HepG2 (cell line): Measurements from ENCODE around the gene FAM131C. TPM values are rescaled to one million over a fixed set of nuclear protein-coding genes. Genes with fewer than 3 reads are reported as not detected.

Experiments used
- ATAC-seq: fragments of 200-7000 bp; cut with Tn5 transposase; 3 replicates; pipeline ENCODE4 v1.9.1; 2020; ENCODE audit warnings: mild to moderate bottlenecking, moderate library complexity
- BruUV-seq: library from RNA; stranded (reverse); fragments of 400-500 nt; replicated peaks from 2 replicates; lab custom pipeline; 2021; lab: Mats Ljungman, UMichigan
- CTCF ChIA-PET: fragments of 300-600 bp; formaldehyde crosslinking; extraction: SDS; loops from one replicate; lab custom pipeline; 2021; ENCODE audit warnings: low total read pairs, inconsistent platforms, low intra/inter-chr PET ratio; lab: Yijun Ruan, JAX
- POLR2A ChIA-PET: fragments of 350-600 bp; sonication (Branson Sonifier 250); formaldehyde crosslinking; loops from one replicate; lab custom pipeline; 2020; ENCODE audit warnings: antibody characterized with exemption, inconsistent platforms; lab: Yijun Ruan, JAX
- DNase-seq: peaks from one replicate; pipeline ENCODE4 v3.0.0-alpha.2; 2015; ENCODE audit warnings: low spot score
- FAIRE-seq: peaks from 3 replicates; lab custom pipeline; 2011; peaks lifted over from hg19 to GRCh38; lab: Jason Lieb, UNC
- H2AFZ ChIP-seq: one replicate; pipeline ENCODE4 v1.6.1; 2011; ENCODE audit warnings: low read length, inconsistent platforms
- H3K27ac ChIP-seq: fragments of 300-600 bp; 3 replicates; pipeline ENCODE4 v1.8.0; 2011; ENCODE audit warnings: mixed run types, mild to moderate bottlenecking, mixed read lengths, low read length, inconsistent platforms; ENCODE audit not compliant: insufficient read depth; ENCODE audit errors: extremely low read length
- H3K27me3 ChIP-seq, 2 experiments: fragments of 200-600 bp in 1 of 2; 2 replicates in 1 of 2; 3 replicates in 1 of 2; pipeline versions ENCODE4 v1.6.0 to v1.8.0; 2011; ENCODE audit warnings: low read length in 2 of 2, mild to moderate bottlenecking in 2 of 2, moderate library complexity in 2 of 2, inconsistent platforms in 1 of 2; ENCODE audit not compliant: insufficient read depth in 2 of 2, control insufficient read depth in 1 of 2
- H3K36me3 ChIP-seq, 2 experiments: fragments of 200-600 bp in 1 of 2; replicated peaks in 1 of 2; 2 replicates in 1 of 2; 3 replicates in 1 of 2; pipeline versions ENCODE4 v1.5.1 to v1.8.0; 2011; ENCODE audit warnings: low read length in 2 of 2, inconsistent platforms in 1 of 2; ENCODE audit not compliant: insufficient read depth in 2 of 2, control insufficient read depth in 1 of 2
- H3K4me1 ChIP-seq: 2 replicates; pipeline ENCODE4 v1.5.1; 2012; ENCODE audit warnings: low read length, inconsistent platforms; ENCODE audit not compliant: insufficient read depth
- H3K4me2 ChIP-seq: 2 replicates; pipeline ENCODE4 v1.6.0; 2011; ENCODE audit warnings: low read depth, low read length, inconsistent platforms
- H3K4me3 ChIP-seq, 3 experiments: fragments of 200-600 bp in 1 of 3; sonication (generic), shearing (Covaris generic) in 1 of 3; replicated peaks in 1 of 3; 2 replicates each; pipeline ENCODE4 v1.5.1; 2011 to 2016; ENCODE audit warnings: low read length in 3 of 3, inconsistent platforms in 2 of 3, low read depth in 2 of 3, mild to moderate bottlenecking in 2 of 3, control low read depth in 1 of 3, mixed read lengths in 1 of 3; ENCODE audit not compliant: insufficient read depth in 1 of 3
- H3K79me2 ChIP-seq: one replicate; pipeline ENCODE4 v1.6.1; 2011; ENCODE audit warnings: low read length, inconsistent platforms; ENCODE audit not compliant: insufficient read depth
- H3K9ac ChIP-seq: 2 replicates; pipeline ENCODE4 v1.6.0; 2011; ENCODE audit warnings: mild to moderate bottlenecking, low read depth, low read length, inconsistent platforms; ENCODE audit not compliant: insufficient read depth
- H3K9me3 ChIP-seq: 2 replicates; pipeline ENCODE4 v1.5.1; 2012; ENCODE audit warnings: mild to moderate bottlenecking, low read length
- H4K20me1 ChIP-seq: 2 replicates; pipeline ENCODE4 v1.6.0; 2011; ENCODE audit warnings: inconsistent platforms, mild to moderate bottlenecking, low read length, moderate library complexity; ENCODE audit not compliant: insufficient read depth
- CREB1 ChIP-seq, 2 experiments: fragments of 450-650 bp in 1 of 2; IDR thresholded peaks; 2 replicates each; pipeline ENCODE4 v1.6.1; 2016 to 2017; ENCODE audit warnings: control low read depth in 1 of 2, mild to moderate bottlenecking in 1 of 2, missing compliant biosample characterization in 1 of 2, missing genetic modification characterization in 1 of 2
- DBP ChIP-seq: sonication (generic); formaldehyde crosslinking; IDR thresholded peaks from 2 replicates; pipeline ENCODE4 v1.4.0; 2020; ENCODE audit warnings: missing genetic modification reagents; ENCODE audit errors: not compliant biosample characterization
- GABPB1 ChIP-seq: IDR thresholded peaks from 2 replicates; pipeline ENCODE4 v1.6.1; 2016; ENCODE audit warnings: mild to moderate bottlenecking, missing genetic modification reagents, moderate library complexity, missing compliant biosample characterization
- GPBP1L1 ChIP-seq: sonication (generic); formaldehyde crosslinking; IDR thresholded peaks from 2 replicates; pipeline ENCODE4 v1.5.0; 2020; ENCODE audit warnings: mild to moderate bottlenecking, missing genetic modification reagents
- JDP2 ChIP-seq: sonication (generic); formaldehyde crosslinking; IDR thresholded peaks from 2 replicates; pipeline ENCODE4 v1.8.1; 2022; ENCODE audit warnings: missing genetic modification reagents, borderline replicate concordance
- KDM2A ChIP-seq: sonication (generic); formaldehyde crosslinking; IDR thresholded peaks from 2 replicates; pipeline ENCODE4 v1.4.0; 2020; ENCODE audit warnings: low read depth, missing genetic modification reagents, borderline replicate concordance
- KLF15 ChIP-seq: sonication (generic); formaldehyde crosslinking; IDR thresholded peaks from 2 replicates; pipeline ENCODE4 v1.8.1; 2023; ENCODE audit warnings: borderline replicate concordance, mild to moderate bottlenecking, inconsistent platforms, missing genetic modification reagents, mixed read lengths
- SATB2 ChIP-seq: sonication (generic); formaldehyde crosslinking; IDR thresholded peaks from 2 replicates; pipeline ENCODE4 v1.5.0; 2020; ENCODE audit warnings: missing genetic modification reagents
- ZBTB2 ChIP-seq: sonication (generic); formaldehyde crosslinking; IDR thresholded peaks from 2 replicates; pipeline ENCODE4 v1.8.0; 2022; ENCODE audit warnings: low read depth, missing genetic modification reagents
- ZFP37 ChIP-seq: sonication (generic); formaldehyde crosslinking; IDR thresholded peaks from 2 replicates; pipeline ENCODE4 v1.4.0; 2020; ENCODE audit warnings: missing genetic modification reagents, borderline replicate concordance
- ZGPAT ChIP-seq: IDR thresholded peaks from 2 replicates; pipeline ENCODE4 v1.6.1; 2016; ENCODE audit warnings: mild to moderate bottlenecking
- ZKSCAN1 ChIP-seq: fragments of 150-350 bp; IDR thresholded peaks from 2 replicates; pipeline ENCODE4 v1.6.1; 2014; ENCODE audit warnings: low read length
- ZNF3 ChIP-seq: IDR thresholded peaks from 2 replicates; pipeline ENCODE4 v1.7.0; 2017; ENCODE audit warnings: inconsistent platforms
- ZNF768 ChIP-seq: sonication (generic); formaldehyde crosslinking; IDR thresholded peaks from 2 replicates; pipeline ENCODE4 v1.4.0; 2020; ENCODE audit warnings: missing genetic modification reagents
- ZSCAN20 ChIP-seq: sonication (generic); formaldehyde crosslinking; IDR thresholded peaks from 2 replicates; pipeline ENCODE4 v1.4.0; 2020; ENCODE audit warnings: missing genetic modification reagents, mild to moderate bottlenecking, borderline replicate concordance
- WGBS: methylation state at CpG from one replicate; pipeline ENCODE4 v1.1.6; 2017; ENCODE audit warnings: low lambda C conversion rate; 5-methylcytosine and 5-hydroxymethylcytosine counted together
- in situ Hi-C: cut with HindIII; loops from 2 replicates; pipeline ENCODE4 v1.10.0; 2017; ENCODE audit warnings: low pct_unique_long_range_greater_than_20kb; ENCODE audit not compliant: extremely low pct_ligation_motif_present
- intact Hi-C: fragments of 100-400 bp; cut with micrococcal nuclease; formaldehyde crosslinking; loops from one replicate; pipeline ENCODE4 v1.10.0; 2022; ENCODE audit not compliant: unreplicated experiment
- polyA plus RNA-seq, 8 experiments: library from polyadenylated mRNA; depleted of rRNA in 3 of 8; stranded (reverse) in 7 of 8; unstranded in 1 of 8; fragments of >200 nt; fragmentation: Illumina TruSeq in 4 of 8; extraction: Trizol in 4 of 8; gene quantifications; 2 replicates each; pipeline versions ENCODE4 v1.2.1 to v1.2.3, GENCODE V29; 2011 to 2016; ENCODE audit warnings: low read depth in 4 of 8, missing spikeins in 1 of 8, mixed read lengths in 1 of 8; ENCODE audit not compliant: insufficient read depth in 1 of 8
- total RNA-seq, 5 experiments: library from RNA; depleted of rRNA; stranded (reverse); fragments of >200 nt; fragmentation: Illumina TruSeq; extraction: Trizol; gene quantifications; 2 replicates each; pipeline ENCODE4 v1.2.3, GENCODE V29; 2016; ENCODE audit warnings: low read depth in 1 of 5

FAM131C gene
- total and polyA plus RNA-seq, 2 of the 13 experiments (the other 11 are each of a cell fraction or from before 2014, with no cell fraction given) = 0.07 TPM; not detected in 1

GRCh38 chr1:16075337-16076030, 2.0 kb upstream of the FAM131C start:
- H3K4me1 ChIP-seq = peaks cover 52% of the 10 kb centered on the region
- BruUV-seq = no TSS peak
- no peak overlapping the region for H2AFZ ChIP-seq

More at GRCh38 chr1:16075337-16076030, 2.0 kb upstream of the FAM131C start:
- Histone ChIP-seq H3K79me2 (no peaks in the 10 kb centered on the region), H3K36me3 (no peaks in the 10 kb centered on the region), H3K4me2 (no peak overlapping the region), H3K9me3 (no peaks in the 10 kb centered on the region), H3K27me3 (peaks cover 3 to 51% of the 10 kb centered on the region in 2 experiments), H3K4me3 (no peak overlapping the region), H4K20me1 (no peaks in the 10 kb centered on the region), H3K27ac (no peak overlapping the region), H3K9ac (no peak overlapping the region)
- TF ChIP-seq GABPB1 (CRISPR knock-in tag) = no peak
- TF ChIP-seq KLF15 (CRISPR knock-in tag) = no peak
- no peak for TF ChIP-seq ZGPAT (CRISPR knock-in tag)
- TF ChIP-seq KDM2A (CRISPR knock-in tag) = no peak
- no peak for TF ChIP-seq JDP2 (CRISPR knock-in tag)
- peak; percentile 94; the same call in 1 of the 2 replicates for TF ChIP-seq ZKSCAN1
- no peak for TF ChIP-seq DBP (CRISPR knock-in tag)
- no peak for TF ChIP-seq ZNF3 (CRISPR knock-in tag)
- no peak for TF ChIP-seq CREB1 (IDR thresholded peaks at IDR 0.05)
- TF ChIP-seq CREB1 (CRISPR knock-in tag; IDR thresholded peaks at IDR 0.05) = no peak
- no peak for TF ChIP-seq ZBTB2 (CRISPR knock-in tag)
- no peak for TF ChIP-seq GPBP1L1 (CRISPR knock-in tag)
- TF ChIP-seq SATB2 (CRISPR knock-in tag) = no peak
- no peak for TF ChIP-seq ZFP37
- peak; percentile 90 for TF ChIP-seq ZNF768
- no peak for TF ChIP-seq ZSCAN20 (CRISPR knock-in tag)
- in situ Hi-C loops (loop anchor here (5.0 kb wide), 2 partner anchors 107 to 167 kb away; no protein-coding TSS in a partner anchor), intact Hi-C loops (loop anchor here (10.0 kb wide), 1 partner anchor 69 kb away; no protein-coding TSS in a partner anchor)
- CTCF ChIA-PET = interaction anchor here (1.3 kb wide), 1 partner anchor 112 kb away, joined by 4 read pairs; no protein-coding TSS in a partner anchor
- POLR2A ChIA-PET = no interaction called here
- DNase-seq (no peak), ATAC-seq (no peak), FAIRE-seq (no peak)
- 30% methylated on average over 9 of the region's 11 CpGs for WGBS
